ENCODE measurements around the gene TRAF3IP1.

DNA sequence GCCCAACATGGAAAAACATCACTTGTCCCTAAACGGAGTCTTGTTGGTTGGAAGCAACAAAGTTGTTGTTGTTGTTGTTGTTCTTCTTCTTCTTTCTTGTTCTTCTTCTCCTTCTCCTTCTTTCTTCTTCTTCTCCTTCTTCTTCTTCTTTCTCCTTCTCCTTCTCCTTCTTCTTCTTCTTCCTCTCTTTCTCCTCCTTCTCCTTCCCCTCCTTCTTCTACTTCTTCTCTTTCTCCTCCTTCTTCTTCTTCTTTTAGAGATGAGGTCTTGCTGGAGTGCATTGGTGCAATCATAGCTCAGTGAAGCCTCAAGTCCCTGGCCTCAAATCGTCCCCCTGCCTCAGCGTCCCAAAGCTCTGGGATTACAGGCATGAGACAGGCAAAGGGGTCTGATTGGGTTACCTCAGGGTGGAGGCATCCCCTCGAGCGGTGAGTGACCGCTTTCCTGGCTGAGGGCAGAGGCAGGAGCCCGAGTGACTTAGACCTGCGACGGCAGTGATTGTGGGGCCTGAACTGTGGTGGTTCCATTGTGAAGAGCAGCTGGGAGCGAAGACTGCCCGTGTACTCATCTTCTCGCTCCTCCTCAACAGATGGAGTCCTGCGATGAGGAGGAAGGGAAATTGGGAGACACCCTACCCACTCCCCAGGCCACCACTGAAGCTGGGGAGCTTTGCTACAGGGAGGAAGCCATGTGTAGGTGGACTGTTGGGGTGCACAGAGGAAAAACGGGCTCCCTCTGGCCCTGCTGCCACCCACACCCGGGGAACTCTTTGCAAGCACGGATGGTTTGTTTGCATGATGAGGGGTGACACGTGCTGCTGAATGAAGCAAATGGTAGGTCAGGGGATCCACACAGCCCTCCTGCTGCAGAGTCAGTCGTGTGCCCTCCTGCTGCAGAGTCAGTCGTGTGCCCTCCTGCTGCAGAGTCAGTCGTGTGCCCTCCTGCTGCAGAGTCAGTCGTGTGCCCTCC is 24.9 kb upstream of the TRAF3IP1 start:
- TF ChIP-seq, protein P1, sequence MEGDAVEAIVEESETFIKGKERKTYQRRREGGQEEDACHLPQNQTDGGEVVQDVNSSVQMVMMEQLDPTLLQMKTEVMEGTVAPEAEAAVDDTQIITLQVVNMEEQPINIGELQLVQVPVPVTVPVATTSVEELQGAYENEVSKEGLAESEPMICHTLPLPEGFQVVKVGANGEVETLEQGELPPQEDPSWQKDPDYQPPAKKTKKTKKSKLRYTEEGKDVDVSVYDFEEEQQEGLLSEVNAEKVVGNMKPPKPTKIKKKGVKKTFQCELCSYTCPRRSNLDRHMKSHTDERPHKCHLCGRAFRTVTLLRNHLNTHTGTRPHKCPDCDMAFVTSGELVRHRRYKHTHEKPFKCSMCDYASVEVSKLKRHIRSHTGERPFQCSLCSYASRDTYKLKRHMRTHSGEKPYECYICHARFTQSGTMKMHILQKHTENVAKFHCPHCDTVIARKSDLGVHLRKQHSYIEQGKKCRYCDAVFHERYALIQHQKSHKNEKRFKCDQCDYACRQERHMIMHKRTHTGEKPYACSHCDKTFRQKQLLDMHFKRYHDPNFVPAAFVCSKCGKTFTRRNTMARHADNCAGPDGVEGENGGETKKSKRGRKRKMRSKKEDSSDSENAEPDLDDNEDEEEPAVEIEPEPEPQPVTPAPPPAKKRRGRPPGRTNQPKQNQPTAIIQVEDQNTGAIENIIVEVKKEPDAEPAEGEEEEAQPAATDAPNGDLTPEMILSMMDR (IDR thresholded peaks at IDR 0.05): no peak
- TF ChIP-seq POLR2A (IDR thresholded peaks at IDR 0.05): no peak
